ENCODE data around the gene HBP1. TPM values are rescaled to one million over a fixed set of nuclear protein-coding genes. Genes with fewer than 3 reads are reported as not detected.
"Not testable (repeated sequence)": the region's sequence is repeated elsewhere in the genome, so short reads cannot be mapped to it uniquely, and the experiment has no call there.

The HBP1 gene
- total and polyA plus RNA-seq, 2 donors, result 68.2 to 146 TPM

DNA sequence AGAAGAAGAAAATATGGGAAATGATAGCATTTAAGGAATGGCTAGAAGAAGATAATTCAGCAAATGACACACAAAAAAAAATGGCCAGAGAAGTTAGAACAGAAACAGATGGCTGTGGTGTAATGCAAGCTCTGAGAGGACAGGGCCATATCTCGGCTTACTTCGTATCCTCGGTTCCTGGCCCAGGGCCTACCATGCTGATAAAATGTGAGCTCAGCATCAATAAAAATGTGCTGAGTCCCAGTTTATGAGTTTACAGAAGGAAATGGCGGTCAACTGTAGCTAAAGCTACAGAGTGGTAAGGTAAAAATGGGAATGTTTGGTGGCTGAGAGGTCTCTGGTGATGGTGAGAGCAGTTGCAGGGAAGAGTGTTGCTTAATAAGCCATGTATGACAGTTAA is 40.8 kb downstream of the HBP1 start:
- Histone ChIP-seq H3K4me3 (ENCODE audit: low read depth, low read length) (no peak overlapping the region), H3K27ac (ENCODE audit: low read depth) (no peak overlapping the region), H3K4me1 (ENCODE audit: insufficient read depth) (no peaks in the 10 kb centered on the region), H3K36me3 (ENCODE audit: insufficient read depth) (no peaks in the 10 kb centered on the region)
- DNase-seq (ENCODE audit: extremely low spot score), result no peak
- WGBS, result 65% methylated on average over 4 of the region's 4 CpGs

DNA sequence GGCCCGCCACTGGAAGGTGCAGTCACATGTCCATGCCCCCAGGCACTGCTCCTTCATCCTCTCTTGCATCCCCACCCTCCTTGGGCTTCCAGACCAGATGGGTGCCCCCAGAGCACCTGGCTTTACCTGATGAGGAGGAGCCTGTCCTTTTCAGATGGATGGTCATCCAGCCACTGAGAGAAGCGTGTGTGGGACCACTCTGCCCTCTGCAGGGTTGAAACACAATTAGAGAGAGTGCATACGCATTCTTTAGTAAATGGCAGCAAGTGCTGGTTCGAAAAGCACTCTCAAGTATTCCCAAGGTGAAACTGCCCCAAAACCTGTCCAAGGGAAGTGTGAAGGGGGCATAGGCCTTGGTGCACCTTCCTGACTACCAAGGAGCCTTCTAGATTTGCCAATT is 41.6 kb downstream of the HBP1 start:
- Histone ChIP-seq H3K27ac (ENCODE audit: low read depth) (no peak overlapping the region), H3K4me1 (ENCODE audit: insufficient read depth) (no peaks in the 10 kb centered on the region), H3K4me3 (ENCODE audit: low read depth, low read length) (no peak overlapping the region), H3K36me3 (ENCODE audit: insufficient read depth) (no peaks in the 10 kb centered on the region)
- 97% methylated on average over 4 of the region's 4 CpGs for WGBS
- DNase-seq (ENCODE audit: extremely low spot score), result no peak

GRCh38 chr7:107212725-107213124 is 43.9 kb downstream of the HBP1 start:
- no peak overlapping the region for H3K27ac ChIP-seq (ENCODE audit: low read depth)
- WGBS, result 77% methylated on average over 2 of the region's 2 CpGs
- H3K4me1 ChIP-seq (ENCODE audit: insufficient read depth), result no peaks in the 10 kb centered on the region
- no peaks in the 10 kb centered on the region for H3K36me3 ChIP-seq (ENCODE audit: insufficient read depth)
- H3K4me3 ChIP-seq (ENCODE audit: low read depth, low read length), result no peak overlapping the region
- DNase-seq (ENCODE audit: extremely low spot score), result no peak

- H3K4me3 ChIP-seq (ENCODE audit: low read depth, low read length), result no peak overlapping the region
- DNase-seq (ENCODE audit: extremely low spot score), result no peak
- H3K4me1 ChIP-seq (ENCODE audit: insufficient read depth), result no peaks in the 10 kb centered on the region
- 84% methylated on average over 5 of the region's 5 CpGs for WGBS
- no peaks in the 10 kb centered on the region for H3K36me3 ChIP-seq (ENCODE audit: insufficient read depth)
- no peak overlapping the region for H3K27ac ChIP-seq (ENCODE audit: low read depth)
These were observed 44.5 kb downstream of the HBP1 start for GRCh38 chr7:107213193-107213788.

DNA sequence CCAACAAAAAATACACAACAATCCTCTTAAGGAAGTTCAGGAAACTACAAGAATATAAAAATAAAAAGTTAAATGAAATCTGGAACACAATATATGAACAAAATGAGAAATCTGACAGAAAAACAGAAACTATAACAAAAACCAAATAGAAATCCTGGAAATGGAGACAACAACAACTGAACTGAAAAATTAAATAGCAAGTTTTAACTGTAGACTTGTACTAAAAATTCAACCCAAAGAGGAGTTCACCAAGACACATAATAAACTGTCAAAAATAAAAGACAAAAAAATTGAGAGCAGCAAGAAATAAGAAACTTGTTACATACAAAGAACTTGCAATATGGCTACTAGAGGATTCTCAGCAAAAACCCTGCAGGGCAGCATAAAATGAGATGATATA is 45.1 kb downstream of the HBP1 start:
- no peak for DNase-seq (ENCODE audit: extremely low spot score)
- Histone ChIP-seq H3K36me3 (ENCODE audit: insufficient read depth) (no peaks in the 10 kb centered on the region), H3K27ac (ENCODE audit: low read depth) (no peak overlapping the region), H3K4me1 (ENCODE audit: insufficient read depth) (no peaks in the 10 kb centered on the region), H3K4me3 (ENCODE audit: low read depth, low read length) (no peak overlapping the region)

DNA sequence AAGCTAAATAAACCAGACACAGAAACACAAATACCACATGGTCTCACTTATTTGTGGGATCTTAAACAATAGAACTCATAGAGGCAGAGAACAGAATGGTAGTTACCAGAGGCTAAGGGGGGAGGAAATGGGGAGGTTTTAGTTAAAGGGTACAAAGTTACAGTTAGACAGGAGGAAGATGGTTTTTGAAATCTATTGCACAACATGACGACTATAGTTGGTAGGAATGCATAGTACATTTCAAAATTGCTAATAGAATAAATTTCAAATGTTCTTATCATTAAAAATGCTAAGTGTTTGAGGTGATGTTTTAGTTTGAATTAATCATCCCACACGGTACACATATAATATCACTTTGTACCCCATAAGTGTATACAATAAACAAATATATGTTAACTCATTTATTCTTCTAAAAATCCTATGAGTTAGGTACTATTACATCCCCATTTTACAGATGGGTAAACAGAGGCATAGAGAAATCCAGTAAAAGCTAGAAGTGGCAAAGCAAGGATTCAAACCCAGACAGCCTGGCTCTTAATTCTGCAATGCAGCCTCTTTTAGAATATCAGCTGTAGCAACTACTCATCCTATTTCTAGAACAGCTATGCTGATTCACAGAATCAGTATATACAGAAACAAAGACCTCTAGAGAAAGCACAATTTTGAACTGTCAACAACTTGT is 50.9 kb downstream of the HBP1 start:
- no peak overlapping the region for H3K27ac ChIP-seq (ENCODE audit: low read depth)
- no peaks in the 10 kb centered on the region for H3K4me1 ChIP-seq (ENCODE audit: insufficient read depth)
- no peak for DNase-seq (ENCODE audit: extremely low spot score)
- H3K36me3 ChIP-seq (ENCODE audit: insufficient read depth), result no peaks in the 10 kb centered on the region
- H3K4me3 ChIP-seq (ENCODE audit: low read depth, low read length), result no peak overlapping the region
- 93% methylated on average over 2 of the region's 2 CpGs for WGBS

- H3K4me1 ChIP-seq (ENCODE audit: insufficient read depth), result no peaks in the 10 kb centered on the region
- no peak overlapping the region for H3K4me3 ChIP-seq (ENCODE audit: low read depth, low read length)
- 95% methylated on average over 5 of the region's 5 CpGs for WGBS
- H3K36me3 ChIP-seq (ENCODE audit: insufficient read depth), result no peaks in the 10 kb centered on the region
- no peak overlapping the region for H3K27ac ChIP-seq (ENCODE audit: low read depth)
- no peak for DNase-seq (ENCODE audit: extremely low spot score)
These were observed 51.6 kb downstream of the HBP1 start for GRCh38 chr7:107220356-107220755.

GRCh38 chr7:107220806-107221205 is 52.0 kb downstream of the HBP1 start:
- H3K4me3 ChIP-seq (ENCODE audit: low read depth, low read length); H3K36me3 ChIP-seq (ENCODE audit: insufficient read depth); H3K27ac ChIP-seq (ENCODE audit: low read depth); H3K4me1 ChIP-seq (ENCODE audit: insufficient read depth); DNase-seq (ENCODE audit: extremely low spot score): not testable (repeated sequence)
- WGBS, result 96% methylated on average over 6 of the region's 6 CpGs

- no peaks in the 10 kb centered on the region for H3K4me1 ChIP-seq (ENCODE audit: insufficient read depth)
- H3K27ac ChIP-seq (ENCODE audit: low read depth), result no peak overlapping the region
- no peak for DNase-seq (ENCODE audit: extremely low spot score)
- no peaks in the 10 kb centered on the region for H3K36me3 ChIP-seq (ENCODE audit: insufficient read depth)
- H3K4me3 ChIP-seq (ENCODE audit: low read depth, low read length), result no peak overlapping the region
- WGBS, result 77% methylated on average over 5 of the region's 5 CpGs
These were observed 55.8 kb downstream of the HBP1 start for GRCh38 chr7:107224374-107225223.

GRCh38 chr7:107228291-107228690 is 59.5 kb downstream of the HBP1 start:
- no peak overlapping the region for H3K27ac ChIP-seq (ENCODE audit: low read depth)
- no peaks in the 10 kb centered on the region for H3K36me3 ChIP-seq (ENCODE audit: insufficient read depth)
- DNase-seq (ENCODE audit: extremely low spot score), result no peak
- H3K4me1 ChIP-seq (ENCODE audit: insufficient read depth), result no peaks in the 10 kb centered on the region
- 95% methylated on average over 2 of the region's 2 CpGs for WGBS
- H3K4me3 ChIP-seq (ENCODE audit: low read depth, low read length), result no peak overlapping the region

GRCh38 chr7:107230334-107230733 is 61.5 kb downstream of the HBP1 start:
- WGBS, result 98% methylated on average over 3 of the region's 3 CpGs
- DNase-seq (ENCODE audit: extremely low spot score), result no peak
- H3K4me1 ChIP-seq (ENCODE audit: insufficient read depth), result no peaks in the 10 kb centered on the region
- no peaks in the 10 kb centered on the region for H3K36me3 ChIP-seq (ENCODE audit: insufficient read depth)
- no peak overlapping the region for H3K4me3 ChIP-seq (ENCODE audit: low read depth, low read length)
- H3K27ac ChIP-seq (ENCODE audit: low read depth), result no peak overlapping the region

DNA sequence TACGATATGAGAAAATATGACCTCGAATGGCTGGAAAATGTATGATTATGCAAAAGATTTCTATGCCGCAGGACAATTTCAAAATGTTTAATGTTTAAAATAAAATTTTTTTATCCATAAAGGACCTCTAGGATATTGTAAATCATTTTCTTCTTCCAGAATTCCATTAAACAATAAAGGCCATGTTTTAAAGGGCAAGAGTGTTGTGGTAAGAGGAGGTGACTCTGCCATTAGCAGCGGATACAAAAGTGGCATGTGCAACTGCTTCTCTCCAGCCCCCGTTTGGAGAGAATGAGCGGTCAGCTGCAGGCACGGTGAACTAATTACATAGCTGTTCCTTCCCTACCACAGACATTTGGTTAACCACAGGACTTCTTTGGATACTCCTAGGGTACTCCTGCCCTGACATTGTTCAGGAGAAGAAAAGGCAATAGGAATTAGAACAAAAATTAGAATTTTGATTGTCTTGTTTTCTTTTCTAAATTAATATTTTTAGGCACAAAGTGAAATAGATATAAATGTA is 63.8 kb downstream of the HBP1 start:
- 88% methylated on average over 7 of the region's 7 CpGs for WGBS
- Histone ChIP-seq H3K36me3 (ENCODE audit: insufficient read depth) (no peaks in the 10 kb centered on the region), H3K4me1 (ENCODE audit: insufficient read depth) (no peaks in the 10 kb centered on the region), H3K27ac (ENCODE audit: low read depth) (no peak overlapping the region), H3K4me3 (ENCODE audit: low read depth, low read length) (no peak overlapping the region)
- no peak for DNase-seq (ENCODE audit: extremely low spot score)

- H3K36me3 ChIP-seq (ENCODE audit: insufficient read depth), result no peaks in the 10 kb centered on the region
- no peak overlapping the region for H3K27ac ChIP-seq (ENCODE audit: low read depth)
- no peak for DNase-seq (ENCODE audit: extremely low spot score)
- no peaks in the 10 kb centered on the region for H3K4me1 ChIP-seq (ENCODE audit: insufficient read depth)
- no peak overlapping the region for H3K4me3 ChIP-seq (ENCODE audit: low read depth, low read length)
- WGBS, result 90% methylated on average over 4 of the region's 4 CpGs
These were observed 64.4 kb downstream of the HBP1 start for GRCh38 chr7:107233174-107233573.

- WGBS, result 91% methylated on average over 1 of the region's 1 CpG
- no peak overlapping the region for H3K4me3 ChIP-seq (ENCODE audit: low read depth, low read length)
- H3K4me1 ChIP-seq (ENCODE audit: insufficient read depth), result no peaks in the 10 kb centered on the region
These were observed 65.2 kb downstream of the HBP1 start for GRCh38 chr7:107233981-107234380.

More at GRCh38 chr7:107233981-107234380, 65.2 kb downstream of the HBP1 start:
- no peak for DNase-seq (ENCODE audit: extremely low spot score)
- no peaks in the 10 kb centered on the region for H3K36me3 ChIP-seq (ENCODE audit: insufficient read depth)
- no peak overlapping the region for H3K27ac ChIP-seq (ENCODE audit: low read depth)

All from urinary bladder (tissue), 4 donors.